NCI-H1092 (cell line): Measurements from ENCODE around the gene TNFSF10.
"Not testable (repeated sequence)": the region's sequence is repeated elsewhere in the genome, so short reads cannot be mapped to it uniquely, and the experiment has no call there.

Experiments
- DNase-seq: peaks from one replicate; lab custom pipeline; 2025; lab: John Stamatoyannopoulos, UW

Gene TNFSF10

GRCh38 chr3:172543884-172544283 is 20.7 kb upstream of the TNFSF10 start:
- DNase-seq: no peak

GRCh38 chr3:172543419-172543818 is 20.2 kb upstream of the TNFSF10 start:
- no peak for DNase-seq

GRCh38 chr3:172542999-172543398 is 19.8 kb upstream of the TNFSF10 start:
- no peak for DNase-seq

DNA sequence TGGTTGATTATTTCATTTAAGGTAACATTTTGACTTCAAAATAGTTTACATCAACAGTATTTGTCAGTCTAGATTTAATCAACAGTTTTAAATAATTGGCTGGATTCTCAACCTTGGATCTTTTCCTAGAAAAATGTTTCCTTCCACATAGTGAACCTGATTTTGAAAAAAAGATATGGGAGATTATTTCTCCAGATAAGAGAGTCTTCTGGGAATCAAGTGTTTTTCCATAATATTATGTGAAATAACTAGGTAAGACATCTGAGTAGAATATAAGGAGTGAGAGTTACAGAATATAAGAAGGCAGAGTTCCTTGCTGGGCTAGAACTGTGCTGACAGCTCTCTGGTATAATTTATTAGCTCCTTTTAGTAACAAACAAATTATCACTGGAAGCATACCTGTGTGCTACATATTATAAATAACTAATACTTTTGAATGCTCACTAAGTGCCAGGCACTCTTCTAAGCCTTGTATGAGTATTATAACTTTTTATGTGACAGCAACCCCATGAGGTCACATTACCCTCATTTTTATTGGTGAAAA is 18.8 kb upstream of the TNFSF10 start:
- no peak for DNase-seq

DNA sequence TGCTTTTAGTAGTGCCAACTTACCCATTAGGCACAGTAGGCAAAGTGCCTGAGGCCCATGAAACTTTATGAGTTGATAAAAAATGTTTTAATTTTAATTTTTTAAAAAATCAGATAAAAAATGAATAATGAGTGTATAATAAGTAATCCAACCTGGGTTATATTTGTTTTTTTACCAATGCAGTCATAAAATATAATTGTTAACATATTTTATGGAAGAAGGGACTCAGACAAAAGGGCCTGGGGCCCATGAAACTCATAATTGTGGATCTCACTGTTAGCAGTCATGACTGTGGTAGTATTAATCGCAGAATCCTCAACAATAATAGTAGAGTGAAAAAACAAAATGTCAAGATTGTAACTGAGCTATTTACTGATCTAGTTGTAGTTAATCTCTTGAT is 16.8 kb upstream of the TNFSF10 start:
- no peak for DNase-seq

DNA sequence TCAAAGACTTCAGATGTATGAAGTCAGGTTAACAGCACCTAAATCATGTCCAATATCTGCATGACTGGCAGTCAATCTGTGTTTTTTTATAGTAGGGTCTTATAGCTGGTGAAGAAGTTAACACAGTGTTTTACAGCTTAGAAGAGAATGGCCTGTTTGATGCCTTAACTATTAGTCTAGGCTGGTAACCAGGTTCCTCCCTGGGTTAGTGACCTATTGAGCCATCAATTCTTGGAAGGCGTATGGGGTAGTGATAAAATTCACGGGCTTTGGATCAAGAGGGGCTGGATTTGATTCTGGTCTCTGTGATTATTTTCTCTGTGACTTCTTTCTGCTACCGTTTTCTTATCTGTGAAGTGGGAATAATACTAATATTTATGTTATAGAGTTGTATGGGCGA is 16.0 kb upstream of the TNFSF10 start:
- DNase-seq: no peak

DNA sequence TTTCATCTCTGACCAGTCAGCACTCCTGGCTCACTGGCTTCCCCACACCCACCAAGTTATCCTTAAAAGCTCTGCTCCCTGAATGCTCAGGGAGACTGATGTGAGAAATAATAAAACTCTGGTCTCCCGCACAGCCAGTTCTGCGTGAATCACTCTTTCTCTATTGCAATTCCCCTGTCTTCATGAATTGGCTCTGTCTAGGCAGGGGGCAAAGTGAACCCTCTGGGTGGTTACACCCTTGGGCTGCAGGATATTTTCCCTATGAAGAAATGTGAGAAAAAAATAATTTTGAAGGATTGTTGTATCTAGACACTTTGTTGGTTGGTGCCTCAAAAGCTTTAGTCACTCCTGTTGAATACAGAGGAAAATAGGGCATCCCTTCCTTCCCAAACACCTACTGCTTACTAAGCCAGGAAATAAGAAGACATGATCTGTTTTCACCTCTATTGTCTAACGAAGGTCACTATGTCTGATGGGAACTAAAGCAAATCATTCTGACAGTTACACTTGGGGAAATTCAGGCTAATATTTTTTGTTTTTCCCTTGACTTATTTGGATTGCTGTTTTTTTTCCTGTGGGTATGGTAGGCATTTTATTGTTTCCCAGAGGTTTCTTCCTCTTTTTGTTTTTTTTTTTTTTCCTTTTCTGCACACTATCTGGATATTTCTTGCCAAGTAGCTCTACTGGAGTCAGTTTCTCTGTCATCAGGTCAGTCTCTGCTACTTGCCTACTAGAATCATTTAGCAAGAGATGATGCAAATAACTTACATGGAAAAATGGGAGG is 15.3 kb upstream of the TNFSF10 start:
- no peak for DNase-seq

DNA sequence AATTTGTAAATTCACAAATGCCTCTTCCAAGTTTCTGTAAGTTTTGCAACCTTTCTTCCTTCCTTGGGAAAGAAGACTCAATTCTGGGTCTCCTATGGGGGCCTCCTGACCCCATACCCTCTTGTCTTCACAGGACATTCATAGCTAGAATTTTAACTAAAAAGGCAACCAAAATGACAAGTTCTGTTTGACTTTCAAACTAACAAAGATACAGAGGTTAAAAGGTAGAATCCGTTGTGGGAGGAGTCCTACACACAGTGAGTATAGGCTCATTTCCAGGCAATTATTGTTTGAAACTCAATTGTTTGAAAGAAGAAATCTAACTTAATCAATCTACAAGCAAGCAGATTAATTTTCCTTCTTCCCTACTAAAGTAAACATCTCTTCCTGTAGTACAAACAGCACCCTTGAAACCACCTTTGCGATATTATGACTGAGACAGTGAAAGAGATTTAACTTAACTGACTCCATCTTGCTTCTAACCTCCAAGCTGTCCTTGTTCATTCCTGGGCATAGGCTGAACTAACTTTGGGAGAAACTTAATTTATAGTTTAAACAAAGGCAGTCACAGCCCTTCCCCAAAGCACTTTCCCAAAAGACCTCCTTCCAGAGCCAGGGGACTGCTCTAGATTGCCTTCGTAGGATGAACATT is 14.4 kb upstream of the TNFSF10 start:
- no peak for DNase-seq

DNA sequence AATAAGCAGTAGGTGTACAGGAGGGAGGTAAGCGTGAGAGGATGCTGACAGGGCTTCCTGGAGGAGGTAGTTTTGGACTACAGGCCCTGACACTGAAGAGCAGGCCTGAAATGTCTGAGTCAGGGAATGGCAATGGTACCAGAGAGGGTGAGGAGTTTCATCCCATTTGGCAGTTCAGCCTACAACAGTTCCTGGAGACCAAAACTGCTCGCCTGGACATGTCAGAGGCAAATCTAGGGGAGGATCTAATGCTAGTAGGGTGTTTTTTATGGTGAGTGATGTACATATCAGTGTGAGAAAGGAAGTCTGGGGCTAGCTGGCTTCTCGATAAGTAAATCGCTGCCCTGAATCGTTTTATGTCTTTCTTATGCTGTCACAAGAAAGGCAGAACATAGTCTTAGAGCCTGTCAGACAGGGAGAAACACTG is 13.8 kb upstream of the TNFSF10 start:
- DNase-seq: no peak

DNA sequence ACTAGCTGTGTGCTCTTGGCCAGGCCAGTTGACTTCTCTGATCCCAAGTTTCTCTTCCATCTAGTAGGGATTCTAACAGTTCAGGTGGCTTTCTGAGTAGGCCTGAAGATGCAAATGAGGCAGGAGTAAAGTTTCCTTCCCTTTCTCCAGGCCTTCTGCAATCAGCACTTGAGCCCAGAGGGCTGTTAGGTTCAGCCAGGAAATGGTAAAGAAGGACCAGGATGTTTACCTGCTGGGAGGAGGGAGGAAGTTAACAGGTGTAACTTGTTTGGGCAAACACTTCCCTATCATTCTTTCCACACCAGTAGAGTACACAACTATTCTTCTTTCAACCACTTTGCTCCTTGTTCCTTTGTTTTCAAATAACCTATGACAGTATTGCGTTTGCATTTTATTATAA is 13.3 kb upstream of the TNFSF10 start:
- no peak for DNase-seq

DNA sequence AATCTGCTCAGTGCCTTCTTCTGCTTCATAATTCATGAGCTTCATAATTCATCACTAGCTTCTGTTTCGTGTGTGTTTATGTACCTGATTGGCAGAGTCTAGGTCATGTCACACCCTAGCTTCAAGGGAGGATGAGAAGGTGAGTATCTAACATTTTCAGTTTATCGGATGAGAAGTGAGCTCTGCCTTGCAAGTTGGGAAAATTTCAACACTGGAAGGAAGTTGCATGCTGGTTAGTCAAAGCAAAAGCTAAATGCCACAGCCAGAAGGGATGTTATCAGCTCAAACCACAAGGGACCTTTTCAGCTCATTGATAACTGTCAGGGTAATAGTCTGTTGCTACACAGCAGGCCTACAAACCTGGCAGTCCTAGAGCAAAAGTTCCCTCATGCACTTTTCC is 7.3 kb upstream of the TNFSF10 start:
- no peak for DNase-seq

GRCh38 chr3:172530101-172530561 is 6.9 kb upstream of the TNFSF10 start:
- DNase-seq: no peak

- no peak for DNase-seq
Measured at GRCh38 chr3:172528677-172529076, 5.4 kb upstream of the TNFSF10 start.

DNA sequence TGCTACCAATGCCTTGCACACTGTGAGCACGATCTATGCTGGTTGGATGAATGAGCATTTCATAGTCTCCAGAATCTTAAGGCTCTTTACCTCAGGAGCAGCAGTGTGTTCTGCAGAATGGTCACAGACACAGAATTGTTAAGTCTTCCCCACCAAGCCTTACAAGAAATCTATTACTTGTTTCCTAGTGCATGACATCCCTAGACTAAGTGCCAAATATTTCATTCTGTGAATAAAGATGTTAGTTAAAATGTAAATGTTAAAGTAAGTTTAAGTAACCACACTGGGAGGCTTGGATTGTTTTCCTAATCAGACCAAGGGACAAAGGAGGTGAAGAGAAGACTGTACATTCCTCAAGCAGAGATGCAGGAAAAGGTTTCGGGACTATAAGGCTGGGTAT is 4.1 kb upstream of the TNFSF10 start:
- no peak for DNase-seq

DNA sequence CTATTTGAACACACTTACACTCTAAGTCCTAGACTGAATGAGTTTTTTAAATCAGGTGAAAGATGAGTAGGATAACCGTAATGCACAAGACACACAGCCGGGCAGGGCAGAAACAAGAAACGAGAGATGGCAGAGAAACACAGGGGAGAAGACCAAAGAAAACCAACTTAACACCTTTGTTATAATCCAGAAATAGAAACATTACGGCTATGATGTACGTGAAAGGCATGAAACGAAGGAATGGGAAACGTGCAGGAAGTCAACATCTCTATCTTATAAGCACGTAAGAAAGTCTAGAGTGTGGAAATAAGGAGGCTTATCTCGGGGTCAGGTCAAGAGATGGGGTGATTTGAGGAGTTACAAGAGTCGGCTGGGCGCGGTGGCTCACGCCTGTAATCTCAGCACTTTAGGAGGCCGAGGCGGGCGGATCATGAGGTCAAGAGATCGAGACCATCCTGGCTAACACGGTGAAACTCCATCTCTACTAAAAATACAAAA is 1.9 kb upstream of the TNFSF10 start:
- no peak for DNase-seq

DNA sequence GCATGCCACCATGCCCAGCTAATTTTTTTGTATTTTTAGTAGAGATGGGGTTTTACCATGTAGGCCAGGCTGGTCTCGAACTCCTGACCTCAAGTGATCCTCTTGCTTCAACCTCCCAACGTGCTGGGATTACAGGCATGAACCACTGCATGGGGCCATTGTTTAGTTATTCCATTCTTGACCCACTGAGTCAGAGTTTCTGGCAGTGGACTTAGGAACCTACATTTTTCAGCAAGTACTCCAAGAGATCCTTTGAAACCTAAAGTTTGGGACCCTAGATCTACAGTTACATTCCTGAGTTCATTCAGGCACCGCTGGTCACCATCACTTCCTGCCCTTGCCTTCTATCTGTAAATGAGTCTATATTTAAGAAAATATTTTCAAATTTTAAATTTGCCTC is 1.4 kb upstream of the TNFSF10 start:
- DNase-seq: no peak

GRCh38 chr3:172521837-172522726 is 1.1 kb downstream of the TNFSF10 start:
- not testable (repeated sequence) for DNase-seq

- DNase-seq: no peak
Measured at GRCh38 chr3:172520301-172520831, 2.9 kb downstream of the TNFSF10 start.

- no peak for DNase-seq
Measured at GRCh38 chr3:172519740-172520139, 3.5 kb downstream of the TNFSF10 start.

DNA sequence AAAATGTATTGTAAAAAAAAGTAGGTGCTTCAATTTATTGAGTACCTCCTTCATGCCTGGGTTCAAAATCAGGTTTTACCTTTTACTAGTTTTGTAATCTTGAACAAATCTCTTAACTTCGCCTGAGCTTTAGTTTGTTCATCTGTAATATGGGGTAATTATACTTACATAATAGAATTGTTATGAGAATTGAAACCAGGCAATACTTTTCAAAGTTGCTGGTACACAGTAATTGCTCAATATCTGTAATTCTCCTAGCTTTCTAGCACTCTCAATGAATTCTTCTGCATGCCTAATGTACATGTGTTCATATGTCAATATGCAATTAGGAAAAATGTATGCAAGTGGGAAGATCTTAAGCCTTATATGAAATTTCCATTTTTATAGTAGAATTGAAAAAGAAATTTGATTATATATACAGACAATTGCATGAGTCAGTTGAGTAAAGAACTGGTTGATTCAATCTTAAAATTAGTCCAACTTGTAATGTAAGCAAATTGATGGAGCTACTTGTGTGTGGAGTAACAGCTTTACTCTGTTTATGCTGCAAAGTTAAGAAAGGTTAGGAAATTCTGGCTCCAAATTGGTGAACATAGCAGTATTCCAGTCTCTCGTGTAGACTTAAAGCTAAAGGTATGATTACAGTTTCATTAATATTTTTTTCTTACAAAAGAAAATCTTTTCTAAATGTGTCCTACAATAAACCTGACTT is 4.1 kb downstream of the TNFSF10 start:
- DNase-seq: no peak

DNA sequence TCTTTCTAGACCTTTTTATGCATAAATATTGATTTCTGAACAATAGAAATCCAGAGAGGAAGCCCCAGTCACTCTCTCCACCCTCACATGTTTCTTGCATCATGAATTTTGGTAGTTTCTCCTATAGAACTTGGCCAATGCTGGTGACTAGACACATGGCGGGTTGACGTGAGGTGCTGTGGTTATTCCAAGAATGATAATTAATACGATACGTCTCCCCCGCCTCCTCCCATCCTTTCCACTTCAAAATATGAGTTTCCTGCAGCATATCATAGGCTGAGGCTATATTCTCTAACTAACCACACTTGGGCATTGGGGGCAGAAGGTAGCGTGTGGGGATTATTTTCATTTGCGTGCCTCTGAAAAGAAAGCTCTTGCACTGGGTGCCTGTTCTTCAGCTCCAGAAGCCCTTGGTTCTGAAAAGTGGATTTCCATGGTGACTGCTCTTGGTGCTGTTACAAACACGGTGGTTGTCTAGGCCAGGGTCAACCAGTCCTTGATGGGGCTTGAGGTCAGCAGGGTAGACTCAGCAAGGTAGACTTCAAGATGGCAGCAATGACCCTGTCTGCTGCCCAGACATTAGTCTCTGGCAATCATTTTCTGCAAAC is 5.3 kb downstream of the TNFSF10 start:
- no peak for DNase-seq
